Endothelial cell of umbilical vein (primary cell): ENCODE results near the gene GLI1. TPM values are rescaled to one million over a fixed set of nuclear protein-coding genes. Genes with fewer than 3 reads are reported as not detected.

Source experiments
- BruUV-seq: library from RNA; stranded (reverse); fragments of 400-500 nt; replicated peaks from 2 replicates; lab custom pipeline; 2021; lab: Mats Ljungman, UMichigan
- CTCF ChIA-PET: fragments of 300-600, 350-600 bp; sonication (Branson Sonifier 250); formaldehyde crosslinking; loops from one replicate; lab custom pipeline; 2021; ENCODE audit warnings: antibody characterized with exemption, inconsistent platforms; lab: Charles Lee
- POLR2A ChIA-PET: fragments of 300-600, 350-600 bp; sonication (Branson Sonifier 250); formaldehyde crosslinking; loops from one replicate; lab custom pipeline; 2021; ENCODE audit warnings: antibody characterized with exemption, inconsistent platforms; lab: Charles Lee
- DNase-seq: peaks from one replicate; pipeline ENCODE4 v3.0.0-alpha.2; 2011; ENCODE audit warnings: low read depth, low spot score
- FAIRE-seq: peaks from 2 replicates; lab custom pipeline; 2011; peaks lifted over from hg19 to GRCh38; lab: Jason Lieb, UNC
- H2AFZ ChIP-seq: 2 replicates; pipeline ENCODE4 v1.6.0; 2012; ENCODE audit warnings: low read depth, low read length, control low read depth, inconsistent platforms
- H3K27ac ChIP-seq: 2 replicates; pipeline ENCODE4 v1.5.1; 2011; ENCODE audit warnings: low read depth, mild to moderate bottlenecking, control low read depth, low read length, moderate library complexity; ENCODE audit not compliant: insufficient read depth
- H3K27me3 ChIP-seq, 2 experiments: 2 replicates each; pipeline versions ENCODE4 v1.6.0 to v1.6.1; 2011; ENCODE audit warnings: low read length in 2 of 2, mixed read lengths in 1 of 2; ENCODE audit not compliant: control insufficient read depth in 2 of 2, insufficient read depth in 2 of 2
- H3K36me3 ChIP-seq, 2 experiments: 2 replicates in 1 of 2; 3 replicates in 1 of 2; pipeline ENCODE4 v1.5.1; 2011; ENCODE audit warnings: low read length in 2 of 2, mild to moderate bottlenecking in 1 of 2, moderate library complexity in 1 of 2; ENCODE audit not compliant: control insufficient read depth in 2 of 2, insufficient read depth in 2 of 2; ENCODE audit errors: extremely low read depth in 1 of 2
- H3K4me1 ChIP-seq: 3 replicates; pipeline ENCODE4 v1.5.1; 2011; ENCODE audit warnings: mild to moderate bottlenecking, low read length; ENCODE audit not compliant: control insufficient read depth, insufficient read depth; ENCODE audit errors: extremely low read depth
- H3K4me2 ChIP-seq: 2 replicates; pipeline ENCODE4 v1.6.1; 2011; ENCODE audit warnings: low read length, control low read depth, mixed read lengths; ENCODE audit not compliant: insufficient read depth
- H3K4me3 ChIP-seq, 3 experiments: fragments of 200-600 bp in 1 of 3; sonication (generic), shearing (Covaris generic) in 1 of 3; replicated peaks in 1 of 3; 2 replicates each; pipeline ENCODE4 v1.5.1; 2011 to 2016; ENCODE audit warnings: control low read depth in 3 of 3, low read length in 3 of 3, mild to moderate bottlenecking in 2 of 3, inconsistent platforms in 1 of 3, low read depth in 1 of 3, moderate library complexity in 1 of 3; ENCODE audit not compliant: insufficient read depth in 1 of 3
- H3K79me2 ChIP-seq: 2 replicates; pipeline ENCODE4 v1.6.0; 2012; ENCODE audit warnings: low read length, inconsistent platforms; ENCODE audit not compliant: control insufficient read depth, insufficient read depth
- H3K9ac ChIP-seq: replicated peaks from 2 replicates; pipeline ENCODE3; 2011; ENCODE audit warnings: low read length, control low read depth; ENCODE audit not compliant: insufficient read depth; ENCODE audit errors: extremely low read depth
- H3K9me1 ChIP-seq: replicated peaks from 3 replicates; pipeline ENCODE4 v1.6.0; 2011; ENCODE audit warnings: mild to moderate bottlenecking, low read length; ENCODE audit not compliant: control insufficient read depth, insufficient read depth; ENCODE audit errors: extremely low read depth
- H3K9me3 ChIP-seq: replicated peaks from 2 replicates; pipeline ENCODE4 v1.5.1; 2012; ENCODE audit warnings: low read length, inconsistent platforms; ENCODE audit not compliant: control insufficient read depth, insufficient read depth
- H4K20me1 ChIP-seq: replicated peaks from 2 replicates; pipeline ENCODE3; 2011; ENCODE audit warnings: mild to moderate bottlenecking, low read length; ENCODE audit not compliant: control insufficient read depth, insufficient read depth; ENCODE audit errors: extremely low read depth
- FOS ChIP-seq: IDR thresholded peaks from 2 replicates; pipeline ENCODE4 v1.6.1; 2011; ENCODE audit warnings: mild to moderate bottlenecking, low read length, moderate library complexity, borderline replicate concordance; ENCODE audit not compliant: insufficient read depth
- MYC ChIP-seq: IDR thresholded peaks from one replicate; pipeline ENCODE4 v1.6.1; 2011; ENCODE audit warnings: mild to moderate bottlenecking, low read depth, low read length
- POLR2AphosphoS5 ChIP-seq: IDR thresholded peaks from 2 replicates; pipeline ENCODE4 v1.6.1; 2012; ENCODE audit warnings: low read depth, mild to moderate bottlenecking, control low read depth, low read length, moderate library complexity; ENCODE audit not compliant: insufficient read depth
- dilution Hi-C: fragments of 300-500 bp; cut with MboI; formaldehyde crosslinking; loops from one replicate; pipeline ENCODE4 v1.15.0; 2019; ENCODE audit warnings: low sequenced_read_pairs; ENCODE audit not compliant: extremely low pct_ligation_motif_present
- intact Hi-C: fragments of 100-400 bp; cut with micrococcal nuclease; formaldehyde crosslinking; loops from one replicate; pipeline ENCODE4 v1.10.0; 2022
- polyA plus RNA-seq, 4 experiments: library from polyadenylated mRNA; depleted of rRNA in 3 of 4; stranded (reverse) in 3 of 4; unstranded in 1 of 4; fragments of >200 nt; gene quantifications; 2 replicates each; pipeline versions ENCODE4 v1.2.1 to v1.2.3, GENCODE V29; 2011 to 2012; ENCODE audit warnings: missing spikeins in 1 of 4
- total RNA-seq: library from RNA; stranded (reverse); gene quantifications from 2 replicates; pipeline ENCODE4 v1.2.3, GENCODE V29; 2021

The GLI1 gene
- total and polyA plus RNA-seq, 2 donors (not counting 3 experiments of a cell fraction or from before 2014, with no cell fraction given): 0.10 to 0.29 TPM

DNA sequence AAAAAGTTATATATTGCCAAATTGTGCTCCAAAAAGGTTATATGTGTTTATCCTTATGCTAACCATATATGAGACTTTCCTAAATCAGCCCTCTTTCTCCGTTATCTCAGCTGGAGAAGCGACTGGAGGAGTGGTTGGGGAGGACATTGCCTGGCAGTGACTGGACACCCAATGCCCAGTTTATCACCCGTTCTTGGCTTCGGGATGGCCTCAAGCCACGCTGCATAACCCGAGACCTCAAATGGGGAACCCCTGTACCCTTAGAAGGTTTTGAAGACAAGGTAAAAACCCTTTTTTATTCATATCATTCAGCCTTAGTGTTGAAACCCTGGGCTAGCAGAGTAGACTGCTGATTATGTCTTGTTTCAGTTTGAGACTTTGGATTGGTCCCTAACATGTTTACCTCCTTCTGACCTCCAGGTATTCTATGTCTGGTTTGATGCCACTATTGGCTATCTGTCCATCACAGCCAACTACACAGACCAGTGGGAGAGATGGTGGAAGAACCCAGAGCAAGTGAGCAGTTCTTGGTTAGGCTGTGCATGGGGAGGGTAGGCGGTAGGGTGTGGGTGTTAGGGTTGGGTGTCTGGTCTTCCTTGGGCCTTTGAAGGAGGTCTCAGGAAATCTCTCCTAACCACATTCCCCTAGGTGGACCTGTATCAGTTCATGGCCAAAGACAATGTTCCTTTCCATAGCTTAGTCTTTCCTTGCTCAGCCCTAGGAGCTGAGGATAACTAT lies 52.2 kb downstream of the GLI1 start:
- CTCF ChIA-PET: no interaction called here
- no peak overlapping the region for H2AFZ ChIP-seq
- dilution Hi-C loops: no loop called here
- H3K9me1 ChIP-seq: no peaks in the 10 kb centered on the region
- no peak overlapping the region for H3K4me3 ChIP-seq
- DNase-seq (no peak), FAIRE-seq (no peak)
- H3K4me2 ChIP-seq: no peak overlapping the region
- POLR2A ChIA-PET: no interaction called here
- peaks cover 3% of the 10 kb centered on the region for H3K4me1 ChIP-seq
- H3K27ac ChIP-seq: no peak overlapping the region
- no peaks in the 10 kb centered on the region for H3K9me3 ChIP-seq
- H3K36me3 ChIP-seq: peaks cover 36 to 42% of the 10 kb centered on the region in 2 experiments
- H3K79me2 ChIP-seq: no peaks in the 10 kb centered on the region
- no peak overlapping the region for H3K9ac ChIP-seq
- intact Hi-C loops: no loop called here
- no peaks in the 10 kb centered on the region for H4K20me1 ChIP-seq
- H3K27me3 ChIP-seq: no peaks in the 10 kb centered on the region
- BruUV-seq: TSS peak; percentile 18
- TF ChIP-seq MYC: no peak

DNA sequence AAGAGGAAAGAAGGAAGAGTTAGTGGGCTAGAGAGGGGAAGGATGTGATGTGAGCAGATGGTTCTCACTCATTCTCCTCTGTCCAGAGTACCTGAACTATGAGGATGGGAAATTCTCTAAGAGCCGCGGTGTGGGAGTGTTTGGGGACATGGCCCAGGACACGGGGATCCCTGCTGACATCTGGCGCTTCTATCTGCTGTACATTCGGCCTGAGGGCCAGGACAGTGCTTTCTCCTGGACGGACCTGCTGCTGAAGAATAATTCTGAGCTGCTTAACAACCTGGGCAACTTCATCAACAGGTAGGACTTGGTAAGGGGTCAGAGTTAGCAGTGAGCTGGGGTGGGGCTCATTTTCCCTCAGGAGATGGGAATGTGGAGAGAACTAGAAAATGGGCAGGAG lies 53.1 kb downstream of the GLI1 start:
- Histone ChIP-seq H3K4me2 (no peak overlapping the region), H3K9me3 (no peaks in the 10 kb centered on the region), H3K4me3 (no peak overlapping the region), H3K4me1 (peaks cover 11% of the 10 kb centered on the region), H3K27ac (no peak overlapping the region), H3K9me1 (no peaks in the 10 kb centered on the region), H3K27me3 (no peaks in the 10 kb centered on the region), H3K36me3 (peaks cover 38 to 49% of the 10 kb centered on the region in 2 experiments), H3K79me2 (no peaks in the 10 kb centered on the region), H4K20me1 (no peaks in the 10 kb centered on the region), H3K9ac (no peak overlapping the region), H2AFZ (no peak overlapping the region)
- no peak for DNase-seq
- ChIA-PET POLR2A (interaction anchor here (0.6 kb wide), 1 partner anchor 10 kb away, joined by 8 read pairs; no protein-coding TSS in a partner anchor), CTCF (no interaction called here)
- no TSS peak for BruUV-seq
- intact Hi-C loops (no loop called here), dilution Hi-C loops (no loop called here)
- no peak for FAIRE-seq
- TF ChIP-seq POLR2AphosphoS5 (no peak), FOS (no peak), MYC (no peak)
